ENCODE results near the gene LDLRAD3. TPM values are rescaled to one million over a fixed set of nuclear protein-coding genes. Genes with fewer than 3 reads are reported as not detected.

Gene LDLRAD3
- total RNA-seq, 4 donors from 2014 or later: 39.7 to 50.9 (median 46.0) TPM

- TF ChIP-seq POLR2AphosphoS5 (IDR thresholded peaks at IDR 0.05) (no peak), POLR2A (IDR thresholded peaks at IDR 0.05) (no peak), EP300 (IDR thresholded peaks at IDR 0.05) (no peak), CTCF (IDR thresholded peaks at IDR 0.05) (no peak)
- DNase-seq (ENCODE audit: low spot score in 2 of 2): no peak
- 52% methylated on average over 3 of the region's 3 CpGs for WGBS
- no peak overlapping the region for H3K4me3 ChIP-seq
- peaks cover 2% of the 10 kb centered on the region for H3K36me3 ChIP-seq
- no peak overlapping the region for H3K27ac ChIP-seq
- peaks cover 3% of the 10 kb centered on the region for H3K4me1 ChIP-seq
- H3K9me3 ChIP-seq: no peaks in the 10 kb centered on the region
- H3K27me3 ChIP-seq: no peaks in the 10 kb centered on the region
These were observed 119.0 kb downstream of the LDLRAD3 start for GRCh38 chr11:36062796-36063365.

GRCh38 chr11:36065436-36065835, 121.6 kb downstream of the LDLRAD3 start:
- 69% methylated on average over 2 of the region's 2 CpGs for WGBS
- no peak overlapping the region for H3K27ac ChIP-seq
- no peak overlapping the region for H3K4me3 ChIP-seq
- H3K4me1 ChIP-seq: peaks cover 9% of the 10 kb centered on the region
- no peak for DNase-seq (ENCODE audit: low spot score in 2 of 2)
- H3K9me3 ChIP-seq: no peaks in the 10 kb centered on the region
- TF ChIP-seq CTCF (IDR thresholded peaks at IDR 0.05): no peak
- TF ChIP-seq POLR2AphosphoS5 (IDR thresholded peaks at IDR 0.05): no peak
- no peak for TF ChIP-seq EP300 (IDR thresholded peaks at IDR 0.05)
- no peaks in the 10 kb centered on the region for H3K36me3 ChIP-seq
- no peaks in the 10 kb centered on the region for H3K27me3 ChIP-seq

- H3K9me3 ChIP-seq: no peaks in the 10 kb centered on the region
- no peak for DNase-seq (ENCODE audit: low spot score in 2 of 2)
These were observed 123.0 kb downstream of the LDLRAD3 start for GRCh38 chr11:36066891-36067290.

GRCh38 chr11:36069576-36070212, 125.8 kb downstream of the LDLRAD3 start:
- Histone ChIP-seq H3K36me3 (no peaks in the 10 kb centered on the region), H3K9me3 (no peaks in the 10 kb centered on the region), H3K4me1 (peaks cover 22% of the 10 kb centered on the region), H3K4me3 (no peak overlapping the region), H3K27ac (no peak overlapping the region), H3K27me3 (no peaks in the 10 kb centered on the region)
- no peak for DNase-seq (ENCODE audit: low spot score in 2 of 2)
- no peak for TF ChIP-seq POLR2AphosphoS5 (IDR thresholded peaks at IDR 0.05)
- peak in 1 of 2 donors; percentile 45 for TF ChIP-seq CTCF (IDR thresholded peaks at IDR 0.05)
- no peak for TF ChIP-seq POLR2A (IDR thresholded peaks at IDR 0.05)
- no peak for TF ChIP-seq EP300 (IDR thresholded peaks at IDR 0.05)
- 50% methylated on average over 10 of the region's 10 CpGs for WGBS

More at GRCh38 chr11:36066891-36067290, 123.0 kb downstream of the LDLRAD3 start:
- TF ChIP-seq CTCF (IDR thresholded peaks at IDR 0.05) (no peak), POLR2AphosphoS5 (IDR thresholded peaks at IDR 0.05) (no peak), POLR2A (IDR thresholded peaks at IDR 0.05) (no peak), EP300 (IDR thresholded peaks at IDR 0.05) (no peak)
- Histone ChIP-seq H3K27ac (no peak overlapping the region), H3K4me3 (no peak overlapping the region), H3K36me3 (no peaks in the 10 kb centered on the region), H3K4me1 (peaks cover 9% of the 10 kb centered on the region), H3K27me3 (no peaks in the 10 kb centered on the region)
- 80% methylated on average over 4 of the region's 4 CpGs for WGBS

GRCh38 chr11:36070213-36070953, 126.5 kb downstream of the LDLRAD3 start:
- Histone ChIP-seq H3K27ac (no peak overlapping the region), H3K4me3 (no peak overlapping the region), H3K36me3 (no peaks in the 10 kb centered on the region), H3K4me1 (peaks cover 26% of the 10 kb centered on the region), H3K9me3 (no peaks in the 10 kb centered on the region), H3K27me3 (no peaks in the 10 kb centered on the region)
- DNase-seq (ENCODE audit: low spot score in 2 of 2): no peak
- WGBS: 84% methylated on average over 5 of the region's 5 CpGs
- TF ChIP-seq CTCF (IDR thresholded peaks at IDR 0.05): peak in 1 of 2 donors; percentile 11
- TF ChIP-seq EP300 (IDR thresholded peaks at IDR 0.05): no peak

Measured in suprapubic skin (tissue), 4 donors.